ENCODE results near the gene RBM18. TPM values are rescaled to one million over a fixed set of nuclear protein-coding genes. Genes with fewer than 3 reads are reported as not detected.

Gene RBM18
- 18.8 TPM for total RNA-seq

GRCh38 chr9:122264360-122265148 is at the start of gene RBM18, which contains the start of gene MRRF:
TSS of gene RBM18 (minus strand) at chr9:122264840. CDS start at chr9:122261492, 3,348 bp downstream.
TSS of gene MRRF (plus strand) at chr9:122264882. CDS start at chr9:122270892, 6,010 bp downstream.

GRCh38 chr9:122228568-122229484 is 35.8 kb downstream of the RBM18 start, which contains the start of gene LHX6:
TSS of gene LHX6 (minus strand) at chr9:122228957. CDS start at chr9:122228740, 217 bp downstream.

Other genes starting within 250 kb of the RBM18 start
- 30.0 TPM for gene TTLL11, start 171.5 kb downstream of the RBM18 start, total RNA-seq
- gene NDUFA8, start 105.1 kb downstream of the RBM18 start, total RNA-seq = 27.5 TPM
- gene MORN5, start 104.9 kb downstream of the RBM18 start, total RNA-seq = not detected
- gene LHX6, start 35.9 kb downstream of the RBM18 start, total RNA-seq = 32.2 TPM
- 22.2 TPM for gene MRRF, start within 50 bp of the RBM18 start, total RNA-seq
- gene PTGS1, start 106.2 kb upstream of the RBM18 start, total RNA-seq = 0.31 TPM
- not detected for gene OR1J1, start 213.1 kb upstream of the RBM18 start, total RNA-seq
- not detected for gene OR1J2, start 246.0 kb upstream of the RBM18 start, total RNA-seq

Data from parietal lobe (tissue), 1 donor.